ENCODE measurements around the gene TCF3.

GRCh38 chr19:1663852-1664251 lies 11.4 kb upstream of the TCF3 start:
- TF ChIP-seq GATA3 (IDR thresholded peaks at IDR 0.05; ENCODE audit: low read depth, low read length) (no peak), GATA2 (IDR thresholded peaks at IDR 0.05; ENCODE audit: low read depth, low read length) (no peak)

All from SH-SY5Y (cell line).